ENCODE measurements around the gene RRM2.

Gene RRM2

GRCh38 chr2:10135296-10136089 lies 13.0 kb downstream of the RRM2 start:
- H3K27me3 Mint-ChIP-seq (ENCODE audit: low read depth): peaks cover 13% of the 10 kb centered on the region
- H3K36me3 Mint-ChIP-seq (ENCODE audit: low read depth): peaks cover 15% of the 10 kb centered on the region
- TF ChIP-seq CTCF (IDR thresholded peaks at IDR 0.05; ENCODE audit: unreplicated experiment in 3 of 3): no peak
- no peaks in the 10 kb centered on the region for H3K9me3 Mint-ChIP-seq
- no peak overlapping the region for H3K4me3 Mint-ChIP-seq
- H3K4me1 Mint-ChIP-seq: peaks cover 3% of the 10 kb centered on the region
- no peak overlapping the region for H3K27ac Mint-ChIP-seq

- no peak overlapping the region for H3K4me3 Mint-ChIP-seq
Measured at GRCh38 chr2:10136101-10136934, 13.8 kb downstream of the RRM2 start.

GRCh38 chr2:10137053-10137843 lies 14.7 kb downstream of the RRM2 start:
- peaks cover 8% of the 10 kb centered on the region for H3K36me3 Mint-ChIP-seq (ENCODE audit: low read depth)
- no peaks in the 10 kb centered on the region for H3K9me3 Mint-ChIP-seq
- no peak overlapping the region for H3K4me3 Mint-ChIP-seq
- H3K27ac Mint-ChIP-seq: no peak overlapping the region
- peaks cover 13% of the 10 kb centered on the region for H3K27me3 Mint-ChIP-seq (ENCODE audit: low read depth)
- H3K4me1 Mint-ChIP-seq: peaks cover 12% of the 10 kb centered on the region
- TF ChIP-seq CTCF (IDR thresholded peaks at IDR 0.05; ENCODE audit: unreplicated experiment in 3 of 3): no peak

More at GRCh38 chr2:10136101-10136934, 13.8 kb downstream of the RRM2 start:
- Mint-ChIP-seq H3K9me3 (no peaks in the 10 kb centered on the region), H3K27ac (no peak overlapping the region), H3K36me3 (ENCODE audit: low read depth) (peaks cover 9% of the 10 kb centered on the region), H3K4me1 (peaks cover 6% of the 10 kb centered on the region), H3K27me3 (ENCODE audit: low read depth) (peaks cover 13% of the 10 kb centered on the region)
- TF ChIP-seq CTCF (IDR thresholded peaks at IDR 0.05; ENCODE audit: unreplicated experiment in 3 of 3): no peak

GRCh38 chr2:10139536-10139935 lies 17.0 kb downstream of the RRM2 start:
- Mint-ChIP-seq H3K27ac (no peak overlapping the region), H3K36me3 (ENCODE audit: low read depth) (peaks cover 5% of the 10 kb centered on the region), H3K9me3 (no peaks in the 10 kb centered on the region), H3K27me3 (ENCODE audit: low read depth) (peaks cover 20% of the 10 kb centered on the region), H3K4me3 (no peak overlapping the region), H3K4me1 (peaks cover 21% of the 10 kb centered on the region)
- TF ChIP-seq CTCF (IDR thresholded peaks at IDR 0.05; ENCODE audit: unreplicated experiment in 3 of 3): no peak

GRCh38 chr2:10140841-10141610 lies 18.5 kb downstream of the RRM2 start:
- H3K4me3 Mint-ChIP-seq: no peak overlapping the region
- TF ChIP-seq CTCF (IDR thresholded peaks at IDR 0.05; ENCODE audit: unreplicated experiment in 3 of 3): peak in 1 of 3 experiments; percentile 23
- no peak overlapping the region for H3K27ac Mint-ChIP-seq
- H3K27me3 Mint-ChIP-seq (ENCODE audit: low read depth): peaks cover 19% of the 10 kb centered on the region
- peaks cover 29% of the 10 kb centered on the region for H3K4me1 Mint-ChIP-seq
- H3K36me3 Mint-ChIP-seq (ENCODE audit: low read depth): peaks cover 5% of the 10 kb centered on the region
- no peaks in the 10 kb centered on the region for H3K9me3 Mint-ChIP-seq

Data from nephron (organoid).